Neural cell (in vitro differentiated cells): ENCODE measurements around the gene ATP8B4.

ENCODE experiments used
- CTCF ChIP-seq: fragments of 450-650 bp; IDR thresholded peaks from 2 replicates; pipeline ENCODE4 v1.5.1; 2014; ENCODE audit warnings: antibody characterized with exemption, mild to moderate bottlenecking, moderate library complexity; ENCODE audit not compliant: poor library complexity, severe bottlenecking
- POLR2AphosphoS5 ChIP-seq: IDR thresholded peaks from 2 replicates; pipeline ENCODE4 v1.6.1; 2012

GRCh38 chr15:50162969-50163718 lies 44.1 kb upstream of the ATP8B4 start:
- TF ChIP-seq CTCF: no peak
- no peak for TF ChIP-seq POLR2AphosphoS5
